Hepatocyte (in vitro differentiated cells): ENCODE results near the gene ZNRF4. TPM values are rescaled to one million over a fixed set of nuclear protein-coding genes. Genes with fewer than 3 reads are reported as not detected.
"Not testable (repeated sequence)": the region's sequence is repeated elsewhere in the genome, so short reads cannot be mapped to it uniquely, and the experiment has no call there.

Experiments
- DNase-seq: peaks from one replicate; pipeline ENCODE4 v3.0.0-alpha.2; 2016; ENCODE audit warnings: low spot score
- H2AFZ ChIP-seq: fragments of 200-600 bp; sonication (generic); 2 replicates; pipeline ENCODE4 v1.6.0; 2016; ENCODE audit warnings: antibody characterized with exemption, mild to moderate bottlenecking
- H3K27ac ChIP-seq: fragments of 200-600 bp; sonication (generic); 2 replicates; pipeline ENCODE4 v1.5.1; 2016; ENCODE audit warnings: mild to moderate bottlenecking
- H3K27me3 ChIP-seq: fragments of 200-600 bp; sonication (generic); 2 replicates; pipeline ENCODE4 v1.6.1; 2016
- H3K36me3 ChIP-seq: fragments of 200-600 bp; sonication (generic); replicated peaks from 2 replicates; pipeline ENCODE4 v1.5.1; 2016; ENCODE audit warnings: low read depth; ENCODE audit not compliant: insufficient read depth
- H3K4me1 ChIP-seq: fragments of 200-600 bp; sonication (generic); 2 replicates; pipeline ENCODE4 v1.5.1; 2016; ENCODE audit warnings: mild to moderate bottlenecking, moderate library complexity; ENCODE audit not compliant: insufficient read depth
- H3K4me2 ChIP-seq: fragments of 200-600 bp; sonication (generic); 2 replicates; pipeline ENCODE4 v1.6.0; 2016
- H3K4me3 ChIP-seq: fragments of 200-600 bp; sonication (generic); 2 replicates; pipeline ENCODE4 v1.5.1; 2016; ENCODE audit warnings: mild to moderate bottlenecking
- H3K79me2 ChIP-seq: fragments of 200-600 bp; sonication (generic); 2 replicates; pipeline ENCODE4 v1.6.0; 2017; ENCODE audit warnings: mild to moderate bottlenecking
- H3K9me2 ChIP-seq: fragments of 200-600 bp; sonication (generic); replicated peaks from 2 replicates; pipeline ENCODE4 v1.6.0; 2017; ENCODE audit warnings: mild to moderate bottlenecking; ENCODE audit not compliant: insufficient read depth
- H3K9me3 ChIP-seq: fragments of 200-600 bp; sonication (generic); 2 replicates; pipeline ENCODE4 v1.5.1; 2016; ENCODE audit warnings: low read depth, mild to moderate bottlenecking
- H4K20me1 ChIP-seq: fragments of 200-600 bp; sonication (generic); 2 replicates; pipeline ENCODE4 v1.6.0; 2016; ENCODE audit warnings: mild to moderate bottlenecking; ENCODE audit not compliant: insufficient read depth, poor library complexity, severe bottlenecking
- EZH2 ChIP-seq: fragments of 200-600 bp; sonication (generic); IDR thresholded peaks from 2 replicates; pipeline ENCODE4 v1.6.1; 2016; ENCODE audit warnings: antibody characterized with exemption, mild to moderate bottlenecking, borderline replicate concordance
- EZH2phosphoT487 ChIP-seq: fragments of 200-600 bp; sonication (generic); IDR thresholded peaks from one replicate; pipeline ENCODE4 v1.6.1; 2018; ENCODE audit warnings: antibody characterized with exemption, mild to moderate bottlenecking, low read depth, moderate library complexity; ENCODE audit not compliant: unreplicated experiment, severe bottlenecking
- WGBS: methylation state at CpG from one replicate; pipeline ENCODE4 v1.1.6; 2016; ENCODE audit warnings: low lambda C conversion rate; ENCODE audit errors: missing lambda C conversion rate; 5-methylcytosine and 5-hydroxymethylcytosine counted together
- polyA plus RNA-seq: library from polyadenylated mRNA; unstranded; fragments of >200 nt; fragmentation: Nextera tagmentation; extraction: Ambion mirVana; gene quantifications from 2 replicates; pipeline ENCODE4 v1.2.1, GENCODE V29; 2016
- total RNA-seq: library from RNA; depleted of rRNA; stranded (reverse); fragments of >200 nt; gene quantifications from 2 replicates; pipeline ENCODE4 v1.2.3, GENCODE V29; 2014
- TF ChIP-seq, protein P1 (sequence below): fragments of 200-600 bp; sonication (generic); IDR thresholded peaks from 2 replicates; pipeline ENCODE4 v1.5.1; 2016; ENCODE audit warnings: antibody characterized with exemption, mild to moderate bottlenecking; ENCODE audit not compliant: poor library complexity

ZNRF4 gene
- total and polyA plus RNA-seq, 2 experiments from 2014 or later: not detected

DNA sequence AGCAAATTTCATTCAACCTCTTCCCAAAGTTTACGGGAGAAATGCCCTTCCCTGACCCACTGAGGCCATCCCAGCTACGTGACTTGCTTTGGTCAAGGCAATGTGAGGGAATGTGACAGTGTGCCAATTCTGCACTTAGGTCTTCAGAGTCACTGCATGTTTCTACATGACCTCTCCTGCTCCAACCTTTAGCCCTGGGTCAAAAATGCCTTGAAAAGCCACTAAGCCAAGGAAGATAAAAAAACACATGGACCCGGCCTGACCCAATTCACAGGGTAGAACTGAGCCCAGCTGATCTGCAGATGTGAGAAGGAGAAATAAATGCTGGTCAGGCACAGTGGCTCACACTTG, 30.0 kb downstream of the ZNRF4 start:
- Histone ChIP-seq H3K27me3 (no peaks in the 10 kb centered on the region), H3K4me2 (no peak overlapping the region)
- WGBS: 74% methylated on average over 3 of the region's 3 CpGs

DNA sequence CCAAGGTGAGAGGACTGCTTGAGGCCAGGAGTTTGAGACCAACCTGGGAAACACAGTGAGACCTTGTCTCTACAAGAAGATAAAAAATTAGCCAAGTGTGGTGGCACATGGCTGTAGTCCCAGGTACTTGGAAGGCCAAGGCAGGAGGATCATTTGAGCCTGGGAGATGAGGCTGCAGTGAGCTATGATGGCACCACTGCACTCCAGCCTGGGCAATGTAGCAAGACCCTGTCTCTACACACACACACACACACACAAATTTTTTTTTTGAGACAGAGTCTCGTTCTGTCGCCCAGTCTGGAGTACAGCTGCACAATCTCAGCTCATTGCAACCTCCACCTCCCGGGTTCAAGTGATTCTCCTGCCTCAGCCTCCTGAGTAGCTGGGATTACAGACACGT, 30.4 kb downstream of the ZNRF4 start:
- not testable (repeated sequence) for H3K9me3 ChIP-seq, H3K4me2 ChIP-seq, H3K27ac ChIP-seq, H3K4me3 ChIP-seq, DNase-seq, H2AFZ ChIP-seq, H3K9me2 ChIP-seq, H4K20me1 ChIP-seq, H3K79me2 ChIP-seq, H3K4me1 ChIP-seq, H3K36me3 ChIP-seq, H3K27me3 ChIP-seq
- 93% methylated on average over 4 of the region's 4 CpGs for WGBS

More for the DNA sequence above, 30.0 kb downstream of the ZNRF4 start:
- Histone ChIP-seq H3K4me1 (peaks cover 10% of the 10 kb centered on the region), H3K79me2 (no peaks in the 10 kb centered on the region), H4K20me1 (no peaks in the 10 kb centered on the region), H3K27ac (no peak overlapping the region), H3K4me3 (no peak overlapping the region), H3K9me2 (no peaks in the 10 kb centered on the region), H2AFZ (no peak overlapping the region), H3K9me3 (no peaks in the 10 kb centered on the region), H3K36me3 (no peaks in the 10 kb centered on the region)
- TF ChIP-seq, protein P1, sequence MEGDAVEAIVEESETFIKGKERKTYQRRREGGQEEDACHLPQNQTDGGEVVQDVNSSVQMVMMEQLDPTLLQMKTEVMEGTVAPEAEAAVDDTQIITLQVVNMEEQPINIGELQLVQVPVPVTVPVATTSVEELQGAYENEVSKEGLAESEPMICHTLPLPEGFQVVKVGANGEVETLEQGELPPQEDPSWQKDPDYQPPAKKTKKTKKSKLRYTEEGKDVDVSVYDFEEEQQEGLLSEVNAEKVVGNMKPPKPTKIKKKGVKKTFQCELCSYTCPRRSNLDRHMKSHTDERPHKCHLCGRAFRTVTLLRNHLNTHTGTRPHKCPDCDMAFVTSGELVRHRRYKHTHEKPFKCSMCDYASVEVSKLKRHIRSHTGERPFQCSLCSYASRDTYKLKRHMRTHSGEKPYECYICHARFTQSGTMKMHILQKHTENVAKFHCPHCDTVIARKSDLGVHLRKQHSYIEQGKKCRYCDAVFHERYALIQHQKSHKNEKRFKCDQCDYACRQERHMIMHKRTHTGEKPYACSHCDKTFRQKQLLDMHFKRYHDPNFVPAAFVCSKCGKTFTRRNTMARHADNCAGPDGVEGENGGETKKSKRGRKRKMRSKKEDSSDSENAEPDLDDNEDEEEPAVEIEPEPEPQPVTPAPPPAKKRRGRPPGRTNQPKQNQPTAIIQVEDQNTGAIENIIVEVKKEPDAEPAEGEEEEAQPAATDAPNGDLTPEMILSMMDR: no peak
- TF ChIP-seq EZH2 (no peak), EZH2phosphoT487 (no peak)
- DNase-seq: no peak

DNA sequence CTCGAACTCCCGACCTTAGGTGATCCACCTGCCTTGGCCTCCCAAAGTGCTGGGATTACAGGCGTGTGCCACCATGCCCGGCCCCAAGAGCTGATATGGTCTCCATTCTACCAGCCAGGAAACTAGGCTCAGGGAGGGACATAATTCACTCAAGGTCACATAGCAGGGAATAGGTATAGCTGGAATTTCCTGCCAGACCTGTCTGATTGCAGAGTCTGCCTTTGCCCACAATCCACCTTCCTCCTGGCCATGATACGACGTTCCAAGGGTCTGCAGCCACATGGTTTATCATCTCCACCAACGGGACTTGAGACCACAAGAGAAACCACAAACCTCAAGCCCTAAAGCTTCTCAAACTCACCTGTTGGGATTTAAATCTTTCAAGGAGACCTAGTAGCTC, 32.0 kb downstream of the ZNRF4 start:
- Histone ChIP-seq H3K27me3 (peaks cover 6% of the 10 kb centered on the region), H3K9me2 (no peaks in the 10 kb centered on the region), H3K36me3 (no peaks in the 10 kb centered on the region), H3K79me2 (no peaks in the 10 kb centered on the region), H3K9me3 (no peaks in the 10 kb centered on the region), H2AFZ (no peak overlapping the region), H3K27ac (no peak overlapping the region), H3K4me1 (peaks cover 10% of the 10 kb centered on the region), H3K4me2 (no peak overlapping the region), H3K4me3 (no peak overlapping the region), H4K20me1 (no peaks in the 10 kb centered on the region)
- WGBS: 80% methylated on average over 7 of the region's 7 CpGs
- TF ChIP-seq EZH2phosphoT487: no peak
- TF ChIP-seq, protein P1: no peak
- TF ChIP-seq EZH2: no peak
- no peak for DNase-seq

DNA sequence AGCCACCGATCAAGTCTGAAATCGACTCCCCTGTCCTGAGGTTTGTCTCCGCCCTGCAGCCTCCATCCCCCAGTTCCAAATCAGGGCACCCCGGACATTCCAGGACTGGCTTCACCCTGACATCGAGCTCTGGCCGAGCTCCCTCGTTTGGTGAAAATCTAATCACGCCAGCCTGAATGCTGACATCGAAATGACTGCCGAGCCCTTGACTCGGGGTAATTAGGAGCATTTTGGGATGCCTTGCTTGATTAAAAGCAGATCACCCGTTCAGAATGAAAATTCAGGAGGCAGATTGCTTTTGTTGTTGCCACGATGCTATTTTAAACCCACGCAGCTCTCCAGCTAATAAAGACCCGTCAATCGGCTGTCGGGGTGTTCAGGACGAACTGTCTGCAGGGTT, 34.3 kb downstream of the ZNRF4 start:
- H3K27me3 ChIP-seq: peaks cover 28% of the 10 kb centered on the region
- 60% methylated on average over 18 of the region's 18 CpGs for WGBS

More for the DNA sequence above, 34.3 kb downstream of the ZNRF4 start:
- no peaks in the 10 kb centered on the region for H4K20me1 ChIP-seq
- H3K9me2 ChIP-seq: no peaks in the 10 kb centered on the region
- no peaks in the 10 kb centered on the region for H3K79me2 ChIP-seq
- peaks cover 3% of the 10 kb centered on the region for H3K4me1 ChIP-seq
- H3K4me3 ChIP-seq: no peak overlapping the region
- no peak overlapping the region for H2AFZ ChIP-seq
- no peaks in the 10 kb centered on the region for H3K9me3 ChIP-seq
- no peak for DNase-seq
- H3K36me3 ChIP-seq: no peaks in the 10 kb centered on the region
- no peak overlapping the region for H3K27ac ChIP-seq
- TF ChIP-seq EZH2 (no peak), EZH2phosphoT487 (no peak)
- TF ChIP-seq, protein P1: no peak
- no peak overlapping the region for H3K4me2 ChIP-seq
